ENCODE results near the gene SARDH. TPM values are rescaled to one million over a fixed set of nuclear protein-coding genes. Genes with fewer than 3 reads are reported as not detected.
A peak's percentile ranks its signal among the peaks of the same experiment; 100 is the strongest.

SARDH gene
- total and polyA plus RNA-seq, 2 of the 13 experiments (the other 11 are each of a cell fraction or from before 2014, with no cell fraction given): 11.6 to 34.9 TPM

- no peak for TF ChIP-seq TFDP2 (CRISPR knock-in tag; IDR thresholded peaks at IDR 0.05)
- no peak for TF ChIP-seq ZNF703 (CRISPR knock-in tag; IDR thresholded peaks at IDR 0.05; ENCODE audit: borderline replicate concordance)
- no peak for TF ChIP-seq TAF1 (CRISPR knock-in tag; IDR thresholded peaks at IDR 0.05)
- no peak for TF ChIP-seq TBL1XR1 (IDR thresholded peaks at IDR 0.05; ENCODE audit: borderline replicate concordance, low read length, partially characterized antibody)
- TF ChIP-seq ZMYM2 (CRISPR knock-in tag; IDR thresholded peaks at IDR 0.05): no peak
- TF ChIP-seq ZNF777 (CRISPR knock-in tag; IDR thresholded peaks at IDR 0.05): 0 out of 2 replicates have a peak, but pooled peaks have one; percentile 15
- TF ChIP-seq ISX (CRISPR knock-in tag; conservative IDR thresholded peaks at IDR 0.05): no peak
- TF ChIP-seq ZFX (CRISPR knock-in tag; IDR thresholded peaks at IDR 0.05; ENCODE audit: low read depth): no peak
- TF ChIP-seq SNAPC4 (CRISPR knock-in tag; IDR thresholded peaks at IDR 0.05): peak; percentile 10; the same call in 1 of the 2 replicates
- peak; percentile 12; the same call in 1 of the 2 replicates for TF ChIP-seq ZNF441 (CRISPR knock-in tag; IDR thresholded peaks at IDR 0.05; ENCODE audit: borderline replicate concordance)
- no peak for TF ChIP-seq SNAPC5 (CRISPR knock-in tag; IDR thresholded peaks at IDR 0.05; ENCODE audit: borderline replicate concordance)
- TF ChIP-seq ZSCAN30 (CRISPR knock-in tag; IDR thresholded peaks at IDR 0.05): 0 out of 2 replicates have a peak, but pooled peaks have one; percentile 82
- no peak for TF ChIP-seq SMAD9 (CRISPR knock-in tag; IDR thresholded peaks at IDR 0.05)
- no peak for TF ChIP-seq NFATC3 (CRISPR knock-in tag; IDR thresholded peaks at IDR 0.05)
- TF ChIP-seq NFE2L2 (IDR thresholded peaks at IDR 0.05; ENCODE audit: low read length): no peak
- TF ChIP-seq LCORL (IDR thresholded peaks at IDR 0.05): no peak
- 0 out of 2 replicates have a peak, but pooled peaks have one; percentile 6 for TF ChIP-seq LCORL (CRISPR knock-in tag; IDR thresholded peaks at IDR 0.05)
- TF ChIP-seq FOXA3 (CRISPR knock-in tag; IDR thresholded peaks at IDR 0.05): no peak
- TF ChIP-seq ZNF746 (CRISPR knock-in tag; IDR thresholded peaks at IDR 0.05): no peak
- no peak for TF ChIP-seq ZNF720 (CRISPR knock-in tag; IDR thresholded peaks at IDR 0.05)
- no peak for TF ChIP-seq ZFP62 (CRISPR knock-in tag; IDR thresholded peaks at IDR 0.05)
Measured at GRCh38 chr9:133738640-133739225, 581 bp upstream of the SARDH start (continued).
